ENCODE measurements around the gene TGM5.

The TGM5 gene

GRCh38 chr15:43210172-43210745 is 56.5 kb downstream of the TGM5 start:
- H3K36me3 ChIP-seq = no peaks in the 10 kb centered on the region
- DNase-seq = no peak
- TF ChIP-seq CTCF (IDR thresholded peaks at IDR 0.05; ENCODE audit: low read depth, low read length) = no peak
- H3K4me3 ChIP-seq (ENCODE audit: low read depth, low read length) = no peak overlapping the region
- H3K9me3 ChIP-seq (ENCODE audit: severe bottlenecking) = no peaks in the 10 kb centered on the region
- H3K27me3 ChIP-seq (ENCODE audit: insufficient read depth, low read depth, severe bottlenecking) = no peaks in the 10 kb centered on the region
- no peak overlapping the region for H3K27ac ChIP-seq

DNA sequence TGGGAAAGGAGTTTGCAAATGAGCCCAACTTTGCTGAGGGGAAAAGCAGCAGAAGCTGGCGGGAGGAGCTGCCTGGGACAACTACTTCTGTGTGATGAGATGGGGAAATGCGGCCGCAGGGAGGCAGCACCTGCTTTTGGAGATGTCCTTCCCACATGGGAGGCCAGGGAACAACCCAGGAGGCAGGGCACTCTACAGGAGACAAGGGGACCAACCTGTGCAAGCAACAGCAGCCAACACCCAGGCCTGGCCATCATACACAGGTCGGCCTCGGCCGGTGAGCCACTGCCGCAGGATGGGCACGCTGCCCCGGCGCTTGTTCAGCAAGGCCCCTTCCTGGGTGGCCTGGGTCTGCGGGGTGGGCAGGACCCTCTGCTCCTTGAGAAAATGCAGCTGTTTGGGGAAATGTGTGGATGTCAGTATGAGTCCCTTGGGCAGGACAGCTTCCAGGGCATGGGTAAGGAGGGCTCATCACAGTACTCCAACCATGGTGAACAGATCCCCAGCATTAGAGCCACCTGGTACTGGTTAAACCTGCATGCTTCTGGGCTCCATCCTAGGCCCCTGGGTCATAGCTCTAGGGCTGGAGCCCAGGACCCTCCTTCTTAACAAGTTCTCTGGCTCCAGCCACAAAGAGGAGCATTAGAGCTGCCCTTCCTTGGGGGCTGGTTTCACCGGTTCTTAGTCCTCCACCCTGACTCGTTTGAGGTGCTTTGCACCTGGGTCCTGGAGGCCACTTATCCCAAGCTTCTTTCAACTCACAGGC is 57.5 kb downstream of the TGM5 start:
- Histone ChIP-seq H3K4me3 (ENCODE audit: low read depth, low read length) (no peak overlapping the region), H3K36me3 (no peaks in the 10 kb centered on the region), H3K9me3 (ENCODE audit: severe bottlenecking) (no peaks in the 10 kb centered on the region), H3K27me3 (ENCODE audit: insufficient read depth, low read depth, severe bottlenecking) (no peaks in the 10 kb centered on the region), H3K27ac (no peak overlapping the region)
- no peak for DNase-seq
- peak; percentile 26; the same call in 1 of the 2 replicates for TF ChIP-seq CTCF (IDR thresholded peaks at IDR 0.05; ENCODE audit: low read depth, low read length)

- Histone ChIP-seq H3K4me3 (ENCODE audit: low read depth, low read length) (no peak overlapping the region), H3K36me3 (no peaks in the 10 kb centered on the region), H3K9me3 (ENCODE audit: severe bottlenecking) (no peaks in the 10 kb centered on the region), H3K27ac (no peak overlapping the region), H3K27me3 (ENCODE audit: insufficient read depth, low read depth, severe bottlenecking) (no peaks in the 10 kb centered on the region)
- no peak for TF ChIP-seq CTCF (IDR thresholded peaks at IDR 0.05; ENCODE audit: low read depth, low read length)
- DNase-seq = no peak
Measured at GRCh38 chr15:43208052-43209002, 58.4 kb downstream of the TGM5 start.

GRCh38 chr15:43207024-43207423 is 59.7 kb downstream of the TGM5 start:
- TF ChIP-seq CTCF (IDR thresholded peaks at IDR 0.05; ENCODE audit: low read depth, low read length) = no peak
- Histone ChIP-seq H3K27me3 (ENCODE audit: insufficient read depth, low read depth, severe bottlenecking) (no peaks in the 10 kb centered on the region), H3K27ac (no peak overlapping the region)

DNA sequence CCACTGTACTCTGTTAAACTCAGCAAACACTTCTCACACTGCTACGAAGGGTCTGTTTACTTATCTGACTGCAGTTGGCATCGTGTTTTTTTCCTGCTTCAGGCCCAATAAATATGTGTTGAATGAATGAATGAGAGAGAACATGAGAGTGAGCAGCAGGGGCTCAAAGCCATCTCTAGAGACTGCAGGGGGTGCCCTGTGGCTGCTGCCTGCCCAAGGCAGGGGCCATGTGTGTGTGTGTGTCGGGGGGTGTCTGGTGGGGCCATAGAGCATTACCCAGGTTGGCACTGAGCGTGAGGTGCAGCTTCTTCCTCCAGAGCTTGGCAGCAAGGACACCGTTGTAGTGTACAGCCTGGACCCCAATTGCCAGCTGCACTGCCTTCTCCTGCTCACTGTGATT is 60.7 kb downstream of the TGM5 start:
- Histone ChIP-seq H3K36me3 (no peaks in the 10 kb centered on the region), H3K9me3 (ENCODE audit: severe bottlenecking) (no peaks in the 10 kb centered on the region), H3K27ac (no peak overlapping the region), H3K4me3 (ENCODE audit: low read depth, low read length) (no peak overlapping the region), H3K27me3 (ENCODE audit: insufficient read depth, low read depth, severe bottlenecking) (no peaks in the 10 kb centered on the region)
- TF ChIP-seq CTCF (IDR thresholded peaks at IDR 0.05; ENCODE audit: low read depth, low read length) = no peak
- DNase-seq = no peak

More at GRCh38 chr15:43207024-43207423, 59.7 kb downstream of the TGM5 start:
- H3K9me3 ChIP-seq (ENCODE audit: severe bottlenecking) = no peaks in the 10 kb centered on the region
- DNase-seq = no peak
- H3K36me3 ChIP-seq = no peaks in the 10 kb centered on the region
- H3K4me3 ChIP-seq (ENCODE audit: low read depth, low read length) = no peak overlapping the region
